Measurements from ENCODE around the gene TENM4. TPM values are rescaled to one million over a fixed set of nuclear protein-coding genes. Genes with fewer than 3 reads are reported as not detected.
A peak's percentile ranks its signal among the peaks of the same experiment; 100 is the strongest.

TENM4 gene
- polyA plus RNA-seq, 3 donors = 0.31 to 1.7 TPM; not detected in 1

GRCh38 chr11:79113054-79113690 lies 327.7 kb downstream of the TENM4 start:
- peaks cover 0 to 6% (median 2%) of the 10 kb centered on the region in 7 donors for H3K9me3 Mint-ChIP-seq
- Histone ChIP-seq H3K9me3 (replicated peaks in 1 of 2; ENCODE audit: control insufficient read depth in 1 of 2, insufficient read depth in 1 of 2, low read length in 2 of 2) (peaks cover 0 to 3% of the 10 kb centered on the region in 2 donors), H3K27ac (ENCODE audit: low read depth in 1 of 2, low read length in 2 of 2) (no peak overlapping the region), H4K20me1 (ENCODE audit: insufficient read depth, low read length) (no peaks in the 10 kb centered on the region), H2AFZ (ENCODE audit: insufficient read depth, low read depth, low read length, poor library complexity, severe bottlenecking) (no peak overlapping the region), H3K4me1 (ENCODE audit: control insufficient read depth in 1 of 2, insufficient read depth in 2 of 2, low read length in 2 of 2) (no peaks in the 10 kb centered on the region), H3K9ac (ENCODE audit: insufficient read depth, low read length, poor library complexity, severe bottlenecking) (no peak overlapping the region), H3K36me3 (replicated peaks in 1 of 2; ENCODE audit: control insufficient read depth in 1 of 2, insufficient read depth in 2 of 2, low read length in 2 of 2) (no peaks in the 10 kb centered on the region), H3K4me2 (replicated peaks; ENCODE audit: extremely low read depth, low read length, poor library complexity, severe bottlenecking) (no peak overlapping the region), H3K4me3 (replicated peaks in 1 of 3; ENCODE audit: low read depth in 2 of 3, low read length in 3 of 3) (no peak overlapping the region), H3K27me3 (ENCODE audit: control insufficient read depth in 2 of 2, insufficient read depth in 2 of 2, low read length in 2 of 2) (no peaks in the 10 kb centered on the region), H3K79me2 (ENCODE audit: insufficient read depth, low read length) (no peaks in the 10 kb centered on the region)
- peaks cover 5 to 8% (median 6%) of the 10 kb centered on the region in 3 donors for H3K27me3 Mint-ChIP-seq (ENCODE audit: low read depth in 3 of 3)
- H3K4me3 Mint-ChIP-seq = no peak overlapping the region
- no peak for DNase-seq
- no peaks in the 10 kb centered on the region for H3K36me3 Mint-ChIP-seq
- intact Hi-C loops (cut with micrococcal nuclease) = no loop called here
- TF ChIP-seq CTCF (IDR thresholded peaks at IDR 0.05) = no peak
- no peaks in the 10 kb centered on the region for H3K4me1 Mint-ChIP-seq
- 94% methylated on average over 2 of the region's 5 CpGs for WGBS (ENCODE audit: insufficient coverage)
- no peak overlapping the region for H3K27ac Mint-ChIP-seq

- 95% methylated on average over 3 of the region's 5 CpGs for WGBS (ENCODE audit: insufficient coverage)
- no peak overlapping the region for H3K4me2 ChIP-seq (replicated peaks; ENCODE audit: extremely low read depth, low read length, poor library complexity, severe bottlenecking)
- Mint-ChIP-seq H3K4me1 (no peaks in the 10 kb centered on the region), H3K36me3 (no peaks in the 10 kb centered on the region), H3K9me3 (peaks cover 0 to 6% (median 2%) of the 10 kb centered on the region in 7 donors), H3K4me3 (no peak overlapping the region), H3K27me3 (ENCODE audit: low read depth in 3 of 3) (peaks cover 5 to 11% (median 6%) of the 10 kb centered on the region in 3 donors), H3K27ac (no peak overlapping the region)
- no peaks in the 10 kb centered on the region for H3K4me1 ChIP-seq (ENCODE audit: control insufficient read depth in 1 of 2, insufficient read depth in 2 of 2, low read length in 2 of 2)
- H2AFZ ChIP-seq (ENCODE audit: insufficient read depth, low read depth, low read length, poor library complexity, severe bottlenecking) = no peak overlapping the region
- peak in 1 of 3 donors; percentile 11 for DNase-seq
- no peak overlapping the region for H3K4me3 ChIP-seq (replicated peaks in 1 of 3; ENCODE audit: low read depth in 2 of 3, low read length in 3 of 3)
- no peaks in the 10 kb centered on the region for H3K36me3 ChIP-seq (replicated peaks in 1 of 2; ENCODE audit: control insufficient read depth in 1 of 2, insufficient read depth in 2 of 2, low read length in 2 of 2)
- H4K20me1 ChIP-seq (ENCODE audit: insufficient read depth, low read length) = no peaks in the 10 kb centered on the region
- peaks cover 0 to 3% of the 10 kb centered on the region in 2 donors for H3K9me3 ChIP-seq (replicated peaks in 1 of 2; ENCODE audit: control insufficient read depth in 1 of 2, insufficient read depth in 1 of 2, low read length in 2 of 2)
- H3K9ac ChIP-seq (ENCODE audit: insufficient read depth, low read length, poor library complexity, severe bottlenecking) = no peak overlapping the region
- intact Hi-C loops (cut with micrococcal nuclease) = no loop called here
- H3K27me3 ChIP-seq (ENCODE audit: control insufficient read depth in 2 of 2, insufficient read depth in 2 of 2, low read length in 2 of 2) = no peaks in the 10 kb centered on the region
- H3K79me2 ChIP-seq (ENCODE audit: insufficient read depth, low read length) = no peaks in the 10 kb centered on the region
- no peak for TF ChIP-seq CTCF (IDR thresholded peaks at IDR 0.05)
- no peak overlapping the region for H3K27ac ChIP-seq (ENCODE audit: low read depth in 1 of 2, low read length in 2 of 2)
Observed at GRCh38 chr11:79110796-79111195, 330.0 kb downstream of the TENM4 start.

Measured in CD14-positive monocyte (primary cell).